GM18861 (cell line): Measurements from ENCODE around the gene ALDH1B1.

Experiments used
- ATAC-seq: cut with Tn5 transposase; IDR thresholded peaks from one replicate; pipeline ENCODE4 v1.9.1; 2021; ENCODE audit not compliant: unreplicated experiment

Gene ALDH1B1

DNA sequence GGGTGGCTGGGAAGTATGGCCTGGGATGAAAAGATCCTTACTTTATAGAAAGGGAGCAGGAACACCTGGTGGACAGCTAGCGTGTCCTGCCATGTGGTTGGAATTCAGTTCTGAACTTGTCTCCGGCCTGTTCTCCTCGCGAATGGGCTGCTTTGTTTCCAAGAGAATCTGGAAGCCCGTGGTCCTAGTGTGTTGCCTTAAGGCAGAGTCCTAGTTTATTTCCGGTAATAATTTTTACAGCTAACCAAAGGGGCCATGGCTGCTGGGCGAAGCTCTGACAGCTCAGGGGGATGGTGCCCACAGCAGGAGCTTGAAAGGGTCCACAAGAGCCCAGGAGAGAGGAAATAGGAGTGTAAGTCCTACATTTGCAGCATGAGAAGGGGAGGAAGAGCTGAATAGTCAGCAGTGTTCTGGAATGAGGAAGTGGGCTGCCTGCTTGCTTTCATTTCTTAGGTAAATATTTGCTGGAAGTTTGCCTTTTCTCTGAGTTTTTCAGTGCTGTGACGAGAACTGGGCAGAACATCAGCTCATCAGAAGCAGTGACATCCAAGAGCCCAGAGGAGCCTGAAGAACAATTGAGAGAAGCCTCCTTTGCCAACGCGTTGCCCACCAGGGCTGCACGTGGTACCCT lies 44.8 kb downstream of the ALDH1B1 start:
- peak; percentile 44 for ATAC-seq

DNA sequence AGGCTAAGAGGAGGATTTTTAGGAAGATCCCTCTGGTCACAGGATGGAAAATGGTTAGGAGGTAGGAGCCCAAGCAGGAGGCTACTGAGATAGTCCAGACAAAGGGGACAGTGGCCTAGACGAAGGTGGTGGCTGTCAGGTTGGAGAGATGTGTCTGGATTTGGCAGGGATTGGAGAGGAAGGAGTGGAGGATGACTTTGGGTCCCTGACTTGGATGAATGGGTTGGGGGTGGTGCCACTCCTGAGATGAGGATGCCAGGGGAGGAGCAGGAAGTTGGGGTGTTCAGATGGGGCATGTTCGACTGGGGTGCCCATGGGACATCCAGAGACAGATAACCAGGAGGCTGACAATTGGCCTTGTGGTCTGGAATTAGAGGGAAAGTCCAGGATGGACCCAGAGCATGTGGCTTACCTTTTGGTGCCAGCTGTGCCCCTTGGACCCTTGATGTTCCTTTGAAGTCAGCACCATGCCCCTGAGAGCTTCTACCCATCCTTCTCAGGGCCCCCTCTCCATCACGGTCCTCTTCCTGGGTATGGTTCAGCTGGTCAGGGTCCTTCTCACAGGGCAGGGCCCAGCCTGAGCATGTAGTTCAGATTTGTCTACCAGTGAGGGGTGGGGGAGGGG lies 46.9 kb downstream of the ALDH1B1 start:
- ATAC-seq = no peak

- no peak for ATAC-seq
Measured at GRCh38 chr9:38439916-38440301, 47.4 kb downstream of the ALDH1B1 start.

- ATAC-seq = no peak
Measured at GRCh38 chr9:38440516-38440915, 48.0 kb downstream of the ALDH1B1 start.

DNA sequence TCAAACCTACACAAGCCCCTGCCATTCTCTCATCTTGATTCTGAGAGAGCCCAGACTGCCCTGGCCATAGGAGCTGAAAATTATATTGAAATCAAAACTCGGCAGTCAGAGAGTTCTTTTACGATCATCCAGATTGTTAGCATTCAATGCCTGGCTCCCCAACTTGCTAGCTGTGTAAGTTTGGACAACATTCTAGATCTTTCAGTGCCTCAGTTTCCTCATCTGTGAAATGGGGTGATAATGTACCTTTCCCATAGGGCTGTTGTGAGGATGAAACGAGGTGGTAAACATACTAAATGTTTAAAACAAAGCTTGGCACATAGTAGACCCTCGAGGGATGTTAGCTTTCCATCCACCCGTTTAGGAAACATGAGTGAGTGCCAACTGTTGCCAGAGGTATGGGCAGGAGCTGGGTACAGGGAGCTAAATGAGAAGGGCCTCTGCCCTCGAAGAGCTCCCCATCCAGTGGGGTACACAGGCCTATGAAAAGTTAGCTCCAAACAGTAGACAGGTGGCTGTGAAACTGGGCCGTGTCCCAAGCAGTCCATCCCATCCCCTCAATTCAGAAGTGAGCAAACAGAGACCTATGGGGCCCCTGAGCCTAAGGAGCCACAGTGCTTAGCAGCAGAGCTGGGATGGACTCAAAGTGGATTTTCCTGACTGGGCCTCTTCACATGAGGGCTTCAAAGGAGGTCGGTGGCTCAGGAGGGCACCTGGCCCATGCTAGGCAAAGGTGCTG lies 49.0 kb downstream of the ALDH1B1 start:
- ATAC-seq = no peak

GRCh38 chr9:38442473-38443096 lies 50.1 kb downstream of the ALDH1B1 start:
- ATAC-seq = no peak

- no peak for ATAC-seq
Measured at GRCh38 chr9:38443181-38443580, 50.7 kb downstream of the ALDH1B1 start.

- ATAC-seq = no peak
Measured at GRCh38 chr9:38443597-38443996, 51.1 kb downstream of the ALDH1B1 start.

DNA sequence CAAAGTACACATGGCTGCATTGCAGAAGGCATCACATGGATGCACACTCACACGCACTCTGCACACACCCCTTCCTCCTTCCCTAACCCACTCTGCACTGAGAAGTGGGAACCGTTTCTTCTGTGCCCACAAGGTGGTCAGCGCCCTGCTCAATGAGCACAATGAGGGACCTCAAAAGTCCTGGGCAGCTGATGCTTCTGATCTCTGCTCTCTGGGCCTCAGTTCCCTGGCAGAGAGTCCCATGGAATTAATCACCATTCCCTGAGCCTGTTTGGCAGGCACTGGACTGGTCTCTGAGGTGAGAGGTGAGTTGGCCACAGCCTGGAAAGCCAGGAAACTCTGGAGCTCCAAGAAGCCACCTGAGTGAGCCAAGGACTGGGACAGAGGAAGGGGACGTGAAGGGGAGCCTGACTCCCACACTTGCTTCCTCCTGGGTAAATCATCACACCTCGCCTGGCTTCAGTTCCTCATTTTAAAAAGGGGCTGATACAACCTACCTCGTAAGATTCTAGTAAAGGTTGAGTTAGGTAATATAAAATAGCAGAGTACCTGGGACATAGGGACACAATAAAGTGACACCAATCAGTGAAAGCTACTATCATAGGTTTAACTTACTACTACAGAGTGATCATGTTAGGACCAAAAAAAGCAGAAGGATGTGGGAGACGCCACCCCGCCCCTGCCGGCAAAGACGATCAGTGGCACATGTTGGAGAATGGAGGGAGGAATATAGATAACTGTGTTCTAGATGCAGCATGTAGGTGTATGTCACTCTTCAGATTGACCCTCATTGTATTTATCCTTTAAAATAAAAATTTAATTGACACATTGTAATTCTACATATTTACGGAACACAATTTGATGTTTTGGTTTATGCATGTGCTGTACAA lies 52.9 kb downstream of the ALDH1B1 start:
- peak; percentile 80 for ATAC-seq

DNA sequence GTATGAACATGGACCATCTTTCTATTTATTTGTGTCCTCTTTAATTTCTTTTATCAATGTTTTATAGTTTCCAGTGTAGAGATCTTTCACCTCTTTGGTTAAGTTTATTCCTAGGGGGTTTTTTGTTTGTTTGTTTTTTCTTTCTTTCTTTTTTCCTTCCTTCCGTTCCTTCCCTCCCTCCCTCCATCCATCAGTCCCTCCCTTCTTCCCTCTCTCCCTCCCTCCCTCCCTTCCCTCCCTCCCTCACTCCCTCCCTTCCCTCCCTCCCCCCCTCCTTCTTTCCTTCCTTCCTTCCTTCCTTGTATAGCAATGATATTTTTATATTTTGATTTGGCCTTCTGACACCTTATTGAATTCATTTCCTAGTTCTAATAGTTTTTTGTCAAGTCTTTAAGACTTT lies 55.2 kb downstream of the ALDH1B1 start:
- no peak for ATAC-seq
